Omental fat pad (tissue), 4 donors: ENCODE results near the gene ACADSB. TPM values are rescaled to one million over a fixed set of nuclear protein-coding genes. Genes with fewer than 3 reads are reported as not detected.

Source experiments
- ATAC-seq: fragments of 150-250 bp; one replicate; pipeline ENCODE4 v1.9.1; 2016; ENCODE audit warnings: mild to moderate bottlenecking, moderate library complexity; ENCODE audit not compliant: low FRiP score
- DNase-seq: peaks from one replicate; pipeline ENCODE4 v3.0.0-alpha.2; 2019; ENCODE audit warnings: low spot score
- CTCF ChIP-seq, 3 donors: fragments of 450-650 bp; IDR thresholded peaks; one replicate each; pipeline ENCODE4 v1.5.1; 2016 to 2017; ENCODE audit warnings: antibody characterized with exemption in 3 of 3, mild to moderate bottlenecking in 3 of 3, moderate library complexity in 2 of 3
- total RNA-seq, 4 donors: library from RNA; depleted of rRNA; stranded (reverse); fragments of >200 nt; gene quantifications; one replicate each; pipeline ENCODE4 v1.1.0, GENCODE V29; 2016

The ACADSB gene
- total RNA-seq, 4 donors from 2014 or later, result 8.6 to 17.2 (median 12.8) TPM

GRCh38 chr10:123102673-123103072 is 93.9 kb downstream of the ACADSB start:
- DNase-seq (no peak), ATAC-seq (no peak)
- no peak for TF ChIP-seq CTCF (IDR thresholded peaks at IDR 0.05)

- no peak for ATAC-seq
- DNase-seq, result no peak
- no peak for TF ChIP-seq CTCF (IDR thresholded peaks at IDR 0.05)
Observed at GRCh38 chr10:123103944-123104343, 95.1 kb downstream of the ACADSB start.

Other genes with a start within 250 kb of the ACADSB start
- gene CUZD1, start 163.1 kb upstream of the ACADSB start, total RNA-seq, result 1 to 10 TPM in 1 of 4 donors, under 1 TPM in 3; 0.28 to 1.4 (median 0.73) TPM
- 1 to 10 TPM; 1.0 to 4.4 (median 3.2) TPM for gene FAM24B, start 129.4 kb upstream of the ACADSB start, total RNA-seq
- gene FAM24A, start 98.4 kb upstream of the ACADSB start, total RNA-seq, result not detected
- 10 to 100 TPM in 1 of 4 donors, 1 to 10 TPM in 3; 3.8 to 16.7 (median 5.2) TPM for gene C10orf88, start 54.8 kb upstream of the ACADSB start, total RNA-seq
- gene PSTK, start 28.6 kb upstream of the ACADSB start, total RNA-seq, result 1 to 10 TPM; 1.1 to 2.8 (median 1.6) TPM
- 10 to 100 TPM in 2 of 4 donors, 1 to 10 TPM in 2; 5.3 to 15.4 (median 10.2) TPM for gene IKZF5, start 211 bp upstream of the ACADSB start, total RNA-seq
- gene HMX3, start 127.0 kb downstream of the ACADSB start, total RNA-seq, result 1 to 10 TPM in 1 of 4 donors, not detected in 3; 1.3 TPM
- gene HMX2, start 139.1 kb downstream of the ACADSB start, total RNA-seq, result not detected
- 10 to 100 TPM; 66.6 to 94.9 (median 84.3) TPM for gene BUB3, start 145.4 kb downstream of the ACADSB start, total RNA-seq